Neural cell (in vitro differentiated cells): Measurements from ENCODE around the gene HPRT1.

ENCODE experiments used
- EP300 ChIP-seq: fragments of 450-650 bp; conservative IDR thresholded peaks from 2 replicates; pipeline ENCODE4 v1.6.1; 2014; ENCODE audit warnings: antibody characterized with exemption, mild to moderate bottlenecking, moderate library complexity; ENCODE audit not compliant: poor library complexity, severe bottlenecking
- EZH2 ChIP-seq: fragments of 200-600, 300-800 bp; shearing (Covaris generic), sonication (generic); IDR thresholded peaks from 2 replicates; pipeline ENCODE4 v1.6.1; 2014; ENCODE audit warnings: antibody characterized with exemption, low read length, borderline replicate concordance, mild to moderate bottlenecking; ENCODE audit not compliant: insufficient read depth, poor library complexity, severe bottlenecking
- MXI1 ChIP-seq: fragments of 450-650 bp; conservative IDR thresholded peaks from 2 replicates; pipeline ENCODE4 v1.6.1; 2014; ENCODE audit warnings: antibody characterized with exemption, mild to moderate bottlenecking; ENCODE audit not compliant: poor library complexity, severe bottlenecking
- POLR2AphosphoS5 ChIP-seq: IDR thresholded peaks from 2 replicates; pipeline ENCODE4 v1.6.1; 2012
- TF ChIP-seq, protein P1 (sequence below): fragments of 450-650 bp; IDR thresholded peaks from 2 replicates; pipeline ENCODE4 v1.5.1; 2014; ENCODE audit warnings: antibody characterized with exemption, mild to moderate bottlenecking, moderate library complexity; ENCODE audit not compliant: poor library complexity, severe bottlenecking
- TF ChIP-seq, protein P2 (sequence below): IDR thresholded peaks from 2 replicates; pipeline ENCODE4 v1.6.1; 2012; ENCODE audit warnings: borderline replicate concordance

DNA sequence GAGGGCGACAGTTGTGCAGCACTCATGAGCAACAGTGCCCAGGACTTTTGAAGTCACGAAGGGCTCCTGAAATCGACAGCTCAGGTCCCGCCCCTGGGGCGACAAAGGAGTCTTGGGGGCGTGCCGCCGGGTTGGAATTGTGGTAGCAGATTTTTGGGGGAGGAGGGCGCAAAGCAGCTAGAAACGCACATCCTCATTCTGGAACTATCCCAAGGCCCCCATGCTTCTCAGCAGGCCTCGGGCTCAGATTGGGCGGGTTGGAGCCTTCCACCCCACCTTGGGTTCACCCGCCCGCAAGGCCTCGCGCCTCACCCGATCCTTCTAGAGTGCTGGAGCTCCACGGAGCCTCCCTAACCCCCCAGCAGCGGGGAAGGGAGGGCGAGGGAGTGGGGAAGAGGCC is 85.5 kb downstream of the HPRT1 start:
- TF ChIP-seq, protein P1, sequence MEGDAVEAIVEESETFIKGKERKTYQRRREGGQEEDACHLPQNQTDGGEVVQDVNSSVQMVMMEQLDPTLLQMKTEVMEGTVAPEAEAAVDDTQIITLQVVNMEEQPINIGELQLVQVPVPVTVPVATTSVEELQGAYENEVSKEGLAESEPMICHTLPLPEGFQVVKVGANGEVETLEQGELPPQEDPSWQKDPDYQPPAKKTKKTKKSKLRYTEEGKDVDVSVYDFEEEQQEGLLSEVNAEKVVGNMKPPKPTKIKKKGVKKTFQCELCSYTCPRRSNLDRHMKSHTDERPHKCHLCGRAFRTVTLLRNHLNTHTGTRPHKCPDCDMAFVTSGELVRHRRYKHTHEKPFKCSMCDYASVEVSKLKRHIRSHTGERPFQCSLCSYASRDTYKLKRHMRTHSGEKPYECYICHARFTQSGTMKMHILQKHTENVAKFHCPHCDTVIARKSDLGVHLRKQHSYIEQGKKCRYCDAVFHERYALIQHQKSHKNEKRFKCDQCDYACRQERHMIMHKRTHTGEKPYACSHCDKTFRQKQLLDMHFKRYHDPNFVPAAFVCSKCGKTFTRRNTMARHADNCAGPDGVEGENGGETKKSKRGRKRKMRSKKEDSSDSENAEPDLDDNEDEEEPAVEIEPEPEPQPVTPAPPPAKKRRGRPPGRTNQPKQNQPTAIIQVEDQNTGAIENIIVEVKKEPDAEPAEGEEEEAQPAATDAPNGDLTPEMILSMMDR = no peak
- TF ChIP-seq EZH2 (no peak), EP300 (no peak), MXI1 (no peak), POLR2AphosphoS5 (no peak)
- TF ChIP-seq, protein P2, sequence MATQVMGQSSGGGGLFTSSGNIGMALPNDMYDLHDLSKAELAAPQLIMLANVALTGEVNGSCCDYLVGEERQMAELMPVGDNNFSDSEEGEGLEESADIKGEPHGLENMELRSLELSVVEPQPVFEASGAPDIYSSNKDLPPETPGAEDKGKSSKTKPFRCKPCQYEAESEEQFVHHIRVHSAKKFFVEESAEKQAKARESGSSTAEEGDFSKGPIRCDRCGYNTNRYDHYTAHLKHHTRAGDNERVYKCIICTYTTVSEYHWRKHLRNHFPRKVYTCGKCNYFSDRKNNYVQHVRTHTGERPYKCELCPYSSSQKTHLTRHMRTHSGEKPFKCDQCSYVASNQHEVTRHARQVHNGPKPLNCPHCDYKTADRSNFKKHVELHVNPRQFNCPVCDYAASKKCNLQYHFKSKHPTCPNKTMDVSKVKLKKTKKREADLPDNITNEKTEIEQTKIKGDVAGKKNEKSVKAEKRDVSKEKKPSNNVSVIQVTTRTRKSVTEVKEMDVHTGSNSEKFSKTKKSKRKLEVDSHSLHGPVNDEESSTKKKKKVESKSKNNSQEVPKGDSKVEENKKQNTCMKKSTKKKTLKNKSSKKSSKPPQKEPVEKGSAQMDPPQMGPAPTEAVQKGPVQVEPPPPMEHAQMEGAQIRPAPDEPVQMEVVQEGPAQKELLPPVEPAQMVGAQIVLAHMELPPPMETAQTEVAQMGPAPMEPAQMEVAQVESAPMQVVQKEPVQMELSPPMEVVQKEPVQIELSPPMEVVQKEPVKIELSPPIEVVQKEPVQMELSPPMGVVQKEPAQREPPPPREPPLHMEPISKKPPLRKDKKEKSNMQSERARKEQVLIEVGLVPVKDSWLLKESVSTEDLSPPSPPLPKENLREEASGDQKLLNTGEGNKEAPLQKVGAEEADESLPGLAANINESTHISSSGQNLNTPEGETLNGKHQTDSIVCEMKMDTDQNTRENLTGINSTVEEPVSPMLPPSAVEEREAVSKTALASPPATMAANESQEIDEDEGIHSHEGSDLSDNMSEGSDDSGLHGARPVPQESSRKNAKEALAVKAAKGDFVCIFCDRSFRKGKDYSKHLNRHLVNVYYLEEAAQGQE = no peak
